Measurements from ENCODE around the gene RFPL2. TPM values are rescaled to one million over a fixed set of nuclear protein-coding genes. Genes with fewer than 3 reads are reported as not detected.

RFPL2 gene
- total RNA-seq: not detected in 2 replicates

GRCh38 chr22:32204856-32205722, at the start of gene RFPL2:
TSS of gene RFPL2 (minus strand) at chr22:32205073. CDS start at chr22:32202451, 2,622 bp downstream.

GRCh38 chr22:32158712-32159533, 46.0 kb downstream of the RFPL2 start, which contains the start of gene C22orf42:
TSS of gene C22orf42 (minus strand) at chr22:32159303. CDS start at chr22:32159215, 88 bp downstream.

Other genes with a start within 250 kb of the RFPL2 start
- not detected in 2 replicates for gene SLC5A1, start 161.8 kb downstream of the RFPL2 start, total RNA-seq
- gene C22orf42, start 45.8 kb downstream of the RFPL2 start, total RNA-seq: not detected in 2 replicates
- not detected in 2 replicates for gene SLC5A4, start 50.3 kb upstream of the RFPL2 start, total RNA-seq
- gene RFPL3, start 152.8 kb upstream of the RFPL2 start, total RNA-seq: not detected in 2 replicates
- 56.3 and 65.0 TPM in 2 replicates for gene RTCB, start 207.2 kb upstream of the RFPL2 start, total RNA-seq